Activated T-helper 1 cell treated with anti-CD3 and anti-CD28 coated beads, Interleukin-12 subunit alpha, Interleukin-12 subunit beta, Interleukin-2, Interleukin-4 antibody, amounts not matched to agents 30 ng/mL and 10 ng/mL and 1 ng/mL, durations not matched to agents 14 hours and 24 hours and 36 hours (primary cell): Measurements from ENCODE around the gene SLC6A9. TPM values are rescaled to one million over a fixed set of nuclear protein-coding genes. Genes with fewer than 3 reads are reported as not detected.

Experiments
- DNase-seq: peaks from one replicate; pipeline ENCODE4 v3.0.0; 2021; ENCODE audit warnings: low spot score
- H3K27ac Mint-ChIP-seq: one replicate; pipeline ENCODE4 v1.8.0; 2021; ENCODE audit warnings: mild to moderate bottlenecking, mixed read lengths
- H3K27me3 Mint-ChIP-seq: one replicate; pipeline ENCODE4 v1.8.0; 2022; ENCODE audit warnings: mild to moderate bottlenecking, moderate library complexity, mixed read lengths; ENCODE audit not compliant: insufficient read depth
- H3K36me3 Mint-ChIP-seq: one replicate; pipeline ENCODE4 v1.8.0; 2021; ENCODE audit warnings: low read depth, mixed read lengths
- H3K4me1 Mint-ChIP-seq: one replicate; pipeline ENCODE4 v1.8.0; 2021; ENCODE audit warnings: low read depth, mixed read lengths
- H3K4me3 Mint-ChIP-seq: one replicate; pipeline ENCODE4 v1.8.0; 2021; ENCODE audit warnings: mild to moderate bottlenecking, moderate library complexity, mixed read lengths
- H3K9me3 Mint-ChIP-seq: one replicate; pipeline ENCODE4 v1.8.0; 2021; ENCODE audit warnings: mixed read lengths
- intact Hi-C: fragments of 100-400 bp; cut with micrococcal nuclease; formaldehyde crosslinking; loops from one replicate; pipeline ENCODE4 v1.15.1; 2024
- total RNA-seq: library from RNA; stranded (reverse); gene quantifications from 2 replicates; pipeline ENCODE4 v1.2.3, GENCODE V29; 2022

Gene SLC6A9
- total RNA-seq, 1 donor from 2014 or later, result 7.0 TPM

GRCh38 chr1:43971336-43971980 lies 59.8 kb downstream of the SLC6A9 start:
- intact Hi-C loops, result loop anchor here (5.0 to 10.0 kb wide), 3 partner anchors 607 to 1289 kb away; partner anchors contain the start of genes BTBD19, DYNLT4, ELOVL1 and YBX1
- no peak for DNase-seq
- peak overlapping the region; percentile 96 for H3K4me3 Mint-ChIP-seq
- H3K27me3 Mint-ChIP-seq, result peaks cover 1% of the 10 kb centered on the region
- H3K27ac Mint-ChIP-seq, result no peak overlapping the region
- peaks cover 31% of the 10 kb centered on the region for H3K36me3 Mint-ChIP-seq
- peaks cover 41% of the 10 kb centered on the region for H3K4me1 Mint-ChIP-seq
- no peaks in the 10 kb centered on the region for H3K9me3 Mint-ChIP-seq

GRCh38 chr1:43970911-43971310 lies 60.4 kb downstream of the SLC6A9 start:
- H3K27me3 Mint-ChIP-seq, result peaks cover 1% of the 10 kb centered on the region
- H3K27ac Mint-ChIP-seq, result no peak overlapping the region
- peaks cover 27% of the 10 kb centered on the region for H3K36me3 Mint-ChIP-seq
- no peaks in the 10 kb centered on the region for H3K9me3 Mint-ChIP-seq
- peak overlapping the region; percentile 96 for H3K4me3 Mint-ChIP-seq
- DNase-seq, result no peak
- H3K4me1 Mint-ChIP-seq, result peaks cover 36% of the 10 kb centered on the region
- intact Hi-C loops, result loop anchor here (1.0 to 10.0 kb wide), 4 partner anchors 59 to 1289 kb away; partner anchors contain the start of genes BTBD19, DYNLT4, ELOVL1 and YBX1

GRCh38 chr1:43970502-43970901 lies 60.8 kb downstream of the SLC6A9 start:
- intact Hi-C loops, result loop anchor here (1.0 to 10.0 kb wide), 4 partner anchors 60 to 1288 kb away; partner anchors contain the start of genes BTBD19, DYNLT4, ELOVL1 and YBX1
- Mint-ChIP-seq H3K36me3 (peaks cover 25% of the 10 kb centered on the region), H3K4me1 (peaks cover 32% of the 10 kb centered on the region), H3K27ac (no peak overlapping the region), H3K27me3 (peaks cover 1% of the 10 kb centered on the region), H3K9me3 (no peaks in the 10 kb centered on the region), H3K4me3 (peak overlapping the region; percentile 96)
- DNase-seq, result no peak

- intact Hi-C loops, result loop anchor here (1.0 to 10.0 kb wide), 6 partner anchors 24 to 1288 kb away; partner anchors contain the start of genes BTBD19, DYNLT4, ELOVL1 and IPO13
- H3K36me3 Mint-ChIP-seq, result peaks cover 25% of the 10 kb centered on the region
- H3K27ac Mint-ChIP-seq, result peak within 1 kb of the TSS; percentile 46
- no peaks in the 10 kb centered on the region for H3K9me3 Mint-ChIP-seq
- H3K4me3 Mint-ChIP-seq, result peak within 1 kb of the TSS; percentile 96
- H3K27me3 Mint-ChIP-seq, result peaks cover 1% of the 10 kb centered on the region
- peaks cover 32% of the 10 kb centered on the region for H3K4me1 Mint-ChIP-seq
- DNase-seq, result peak; percentile 87
Observed at GRCh38 chr1:43969746-43970466, 61.4 kb downstream of the SLC6A9 start, which contains the start of gene DPH2. Gene DPH2 (plus strand): TSS chr1:43970010. CDS start chr1:43970176, 166 bp downstream.

GRCh38 chr1:43969416-43969745 lies 61.9 kb downstream of the SLC6A9 start:
- intact Hi-C loops, result loop anchor here (1.0 kb wide), 2 partner anchors 23 to 319 kb away; partner anchors contain the start of genes IPO13 and KDM4A

GRCh38 chr1:43968348-43968948 lies 62.8 kb downstream of the SLC6A9 start:
- intact Hi-C loops, result no loop called here
- Mint-ChIP-seq H3K4me1 (peaks cover 22% of the 10 kb centered on the region), H3K36me3 (peaks cover 17% of the 10 kb centered on the region), H3K4me3 (no peak overlapping the region), H3K9me3 (no peaks in the 10 kb centered on the region), H3K27ac (no peak overlapping the region), H3K27me3 (no peaks in the 10 kb centered on the region)
- DNase-seq, result no peak

More at GRCh38 chr1:43969416-43969745, 61.9 kb downstream of the SLC6A9 start:
- Mint-ChIP-seq H3K4me1 (peaks cover 31% of the 10 kb centered on the region), H3K36me3 (peaks cover 23% of the 10 kb centered on the region), H3K27me3 (peaks cover under 1% of the 10 kb centered on the region), H3K9me3 (no peaks in the 10 kb centered on the region), H3K27ac (peak overlapping the region; percentile 0), H3K4me3 (peak overlapping the region; percentile 96)
- no peak for DNase-seq

- no peak for DNase-seq
- Mint-ChIP-seq H3K9me3 (no peaks in the 10 kb centered on the region), H3K4me3 (no peak overlapping the region), H3K4me1 (peaks cover 10% of the 10 kb centered on the region), H3K27ac (no peak overlapping the region), H3K36me3 (peaks cover 16% of the 10 kb centered on the region), H3K27me3 (no peaks in the 10 kb centered on the region)
- intact Hi-C loops, result no loop called here
Observed at GRCh38 chr1:43965316-43965715, 65.9 kb downstream of the SLC6A9 start.

GRCh38 chr1:43963890-43964289 lies 67.4 kb downstream of the SLC6A9 start:
- Mint-ChIP-seq H3K27ac (no peak overlapping the region), H3K27me3 (no peaks in the 10 kb centered on the region), H3K4me1 (no peaks in the 10 kb centered on the region), H3K9me3 (no peaks in the 10 kb centered on the region), H3K36me3 (peaks cover 13% of the 10 kb centered on the region), H3K4me3 (no peak overlapping the region)
- DNase-seq, result no peak
- intact Hi-C loops, result no loop called here

GRCh38 chr1:43963006-43963405 lies 68.3 kb downstream of the SLC6A9 start:
- no peak for DNase-seq
- H3K4me3 Mint-ChIP-seq, result no peak overlapping the region

GRCh38 chr1:43962324-43962723 lies 68.9 kb downstream of the SLC6A9 start:
- H3K4me1 Mint-ChIP-seq, result no peaks in the 10 kb centered on the region
- H3K4me3 Mint-ChIP-seq, result no peak overlapping the region
- intact Hi-C loops, result no loop called here
- H3K27ac Mint-ChIP-seq, result no peak overlapping the region
- no peaks in the 10 kb centered on the region for H3K9me3 Mint-ChIP-seq
- no peak for DNase-seq
- no peaks in the 10 kb centered on the region for H3K27me3 Mint-ChIP-seq
- H3K36me3 Mint-ChIP-seq, result peaks cover 17% of the 10 kb centered on the region

More at GRCh38 chr1:43963006-43963405, 68.3 kb downstream of the SLC6A9 start:
- intact Hi-C loops, result no loop called here
- no peaks in the 10 kb centered on the region for H3K9me3 Mint-ChIP-seq
- H3K4me1 Mint-ChIP-seq, result no peaks in the 10 kb centered on the region
- H3K27ac Mint-ChIP-seq, result no peak overlapping the region
- H3K27me3 Mint-ChIP-seq, result no peaks in the 10 kb centered on the region
- peaks cover 17% of the 10 kb centered on the region for H3K36me3 Mint-ChIP-seq

GRCh38 chr1:43961692-43962091 lies 69.6 kb downstream of the SLC6A9 start:
- Mint-ChIP-seq H3K27ac (no peak overlapping the region), H3K4me3 (no peak overlapping the region), H3K36me3 (peaks cover 19% of the 10 kb centered on the region), H3K9me3 (no peaks in the 10 kb centered on the region), H3K4me1 (no peaks in the 10 kb centered on the region), H3K27me3 (no peaks in the 10 kb centered on the region)
- DNase-seq, result no peak
- intact Hi-C loops, result no loop called here

GRCh38 chr1:43960798-43961197 lies 70.5 kb downstream of the SLC6A9 start:
- Mint-ChIP-seq H3K9me3 (no peaks in the 10 kb centered on the region), H3K36me3 (peaks cover 18% of the 10 kb centered on the region), H3K4me3 (no peak overlapping the region), H3K27me3 (no peaks in the 10 kb centered on the region), H3K4me1 (no peaks in the 10 kb centered on the region), H3K27ac (no peak overlapping the region)
- no peak for DNase-seq
- intact Hi-C loops, result no loop called here
